GM20431 (cell line): ENCODE data around the gene ARIH2.

Source experiments
- in situ Hi-C: fragments of 300-500 bp; cut with MseI, MboI; formaldehyde crosslinking; loops from one replicate; pipeline ENCODE4 v1.15.0; 2020; ENCODE audit warnings: low sequenced_read_pairs; ENCODE audit not compliant: unreplicated experiment

Gene ARIH2

GRCh38 chr3:49028673-49029562, 110.3 kb downstream of the ARIH2 start, which contains the start of gene IMPDH2:
TSS of gene IMPDH2 (minus strand) at chr3:49029398. CDS start at chr3:49029350, 48 bp downstream.
- in situ Hi-C loops, result no loop called here

GRCh38 chr3:49029563-49029884, 110.9 kb downstream of the ARIH2 start:
- in situ Hi-C loops, result no loop called here

- in situ Hi-C loops, result no loop called here
Measured at GRCh38 chr3:49030321-49030720, 111.7 kb downstream of the ARIH2 start.

GRCh38 chr3:49032646-49033304, 114.1 kb downstream of the ARIH2 start:
- in situ Hi-C loops, result no loop called here

- in situ Hi-C loops, result no loop called here
Measured at GRCh38 chr3:49034650-49035049, 116.0 kb downstream of the ARIH2 start.

GRCh38 chr3:49035281-49035680, 116.6 kb downstream of the ARIH2 start:
- in situ Hi-C loops, result no loop called here
